Ovary (tissue), 3 donors: ENCODE measurements around the gene BEX1.

Experiments used
- CTCF ChIP-seq, 3 donors: fragments of 450-650 bp in 2 of 3; fragments of 200-600 bp in 1 of 3; IDR thresholded peaks; one replicate each; pipeline versions ENCODE4 v1.5.1 to v1.8.0; 2016 to 2022; ENCODE audit warnings: antibody characterized with exemption in 3 of 3, mild to moderate bottlenecking in 1 of 3
- EP300 ChIP-seq: sonication (generic); formaldehyde crosslinking; IDR thresholded peaks from one replicate; pipeline ENCODE4 v1.6.1; 2017; ENCODE audit warnings: antibody characterized with exemption
- POLR2A ChIP-seq: fragments of 450-650 bp; IDR thresholded peaks from one replicate; pipeline ENCODE4 v1.6.1; 2017; ENCODE audit warnings: antibody characterized with exemption, mild to moderate bottlenecking, moderate library complexity
- donor health status: DM: no; HTN: no; CAD: no.

GRCh38 chrX:103051260-103051789 is 12.6 kb downstream of the BEX1 start:
- no peak for TF ChIP-seq CTCF (IDR thresholded peaks at IDR 0.05)
- TF ChIP-seq POLR2A: no peak
- no peak for TF ChIP-seq EP300
